Measurements from ENCODE around the gene FAIM2.

The FAIM2 gene

DNA sequence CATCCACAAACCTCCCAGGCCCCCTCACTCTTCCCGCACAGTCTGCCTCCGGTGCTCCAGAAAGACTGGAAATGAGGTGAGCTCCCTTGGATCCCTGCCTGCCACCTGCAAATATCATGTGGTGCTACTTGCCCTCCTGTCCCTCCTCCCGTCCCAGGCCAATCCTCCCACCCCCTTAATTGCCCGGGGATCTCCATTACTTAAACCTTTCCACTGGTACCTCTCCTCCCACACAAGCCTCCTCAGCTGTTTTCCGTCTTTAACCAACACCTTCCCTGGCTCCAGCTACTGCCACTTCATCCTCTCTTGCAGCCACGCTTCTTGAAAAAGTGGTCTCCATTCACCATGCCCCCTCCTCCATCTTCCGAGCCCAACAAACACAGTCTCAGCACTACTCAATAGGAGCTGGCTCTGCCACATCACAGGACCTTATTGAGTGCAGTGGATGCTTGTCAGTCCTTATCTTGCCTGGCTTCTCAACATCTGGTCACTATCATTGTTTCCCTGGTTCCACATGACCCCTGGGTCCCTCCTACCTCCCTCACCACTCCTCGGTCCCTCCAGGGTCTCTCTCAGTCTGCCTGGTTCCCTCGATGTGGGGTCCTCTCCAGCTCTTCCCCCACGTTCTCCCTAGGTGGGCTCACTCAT is 11.5 kb downstream of the FAIM2 start:
- DNase-seq (ENCODE audit: insufficient read length, low spot score) = no peak
- TF ChIP-seq SPI1 (IDR thresholded peaks at IDR 0.05; ENCODE audit: low read depth, low read length) (no peak), PAX5 (IDR thresholded peaks at IDR 0.05; ENCODE audit: insufficient read depth, low read length, severe bottlenecking) (no peak), TAF1 (IDR thresholded peaks at IDR 0.05; ENCODE audit: low read depth, low read length) (no peak), POLR2AphosphoS5 (IDR thresholded peaks at IDR 0.05; ENCODE audit: low read depth, low read length) (no peak), POU2F2 (IDR thresholded peaks at IDR 0.05; ENCODE audit: low read depth, low read length) (no peak)
- no peak for FAIRE-seq

GRCh38 chr12:49891476-49891875 is 12.2 kb downstream of the FAIM2 start:
- FAIRE-seq (no peak), DNase-seq (ENCODE audit: insufficient read length, low spot score) (no peak)
- TF ChIP-seq POU2F2 (IDR thresholded peaks at IDR 0.05; ENCODE audit: low read depth, low read length) = no peak
- TF ChIP-seq POLR2AphosphoS5 (IDR thresholded peaks at IDR 0.05; ENCODE audit: low read depth, low read length) = no peak
- no peak for TF ChIP-seq SPI1 (IDR thresholded peaks at IDR 0.05; ENCODE audit: low read depth, low read length)
- no peak for TF ChIP-seq POLR2A (IDR thresholded peaks at IDR 0.05; ENCODE audit: low read depth, low read length)
- no peak for TF ChIP-seq TAF1 (IDR thresholded peaks at IDR 0.05; ENCODE audit: low read depth, low read length)
- TF ChIP-seq PAX5 (IDR thresholded peaks at IDR 0.05; ENCODE audit: insufficient read depth, low read length, severe bottlenecking) = no peak

DNA sequence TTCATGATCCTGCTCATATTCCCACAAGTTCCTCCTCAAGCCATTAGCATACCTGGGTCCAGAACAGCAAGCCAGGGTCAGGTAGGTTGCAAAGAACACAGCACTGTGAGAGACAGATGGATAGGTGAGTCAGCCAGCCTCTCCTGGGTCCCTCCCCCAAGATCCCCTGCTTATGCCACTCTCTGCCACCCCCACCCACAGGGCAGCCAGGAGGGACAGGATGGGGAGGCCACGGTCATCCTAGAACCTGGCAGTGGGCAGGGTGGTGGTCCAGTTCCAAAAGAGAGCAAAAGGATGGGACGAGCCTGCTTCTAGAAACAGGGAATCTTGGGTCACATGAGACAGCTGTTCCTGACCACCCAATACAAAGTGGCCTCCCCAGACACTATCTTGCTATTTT is 12.7 kb downstream of the FAIM2 start:
- TF ChIP-seq TAF1 (IDR thresholded peaks at IDR 0.05; ENCODE audit: low read depth, low read length) = no peak
- no peak for TF ChIP-seq POLR2A (IDR thresholded peaks at IDR 0.05; ENCODE audit: low read depth, low read length)
- no peak for TF ChIP-seq PAX5 (IDR thresholded peaks at IDR 0.05; ENCODE audit: insufficient read depth, low read length, severe bottlenecking)
- TF ChIP-seq SPI1 (IDR thresholded peaks at IDR 0.05; ENCODE audit: low read depth, low read length) = no peak
- TF ChIP-seq POU2F2 (IDR thresholded peaks at IDR 0.05; ENCODE audit: low read depth, low read length) = no peak
- TF ChIP-seq POLR2AphosphoS5 (IDR thresholded peaks at IDR 0.05; ENCODE audit: low read depth, low read length) = no peak
- FAIRE-seq = no peak
- DNase-seq (ENCODE audit: insufficient read length, low spot score) = no peak

- DNase-seq (ENCODE audit: insufficient read length, low spot score) (no peak), FAIRE-seq (no peak)
- TF ChIP-seq TAF1 (IDR thresholded peaks at IDR 0.05; ENCODE audit: low read depth, low read length) (no peak), SPI1 (IDR thresholded peaks at IDR 0.05; ENCODE audit: low read depth, low read length) (no peak), PAX5 (IDR thresholded peaks at IDR 0.05; ENCODE audit: insufficient read depth, low read length, severe bottlenecking) (no peak), POLR2A (IDR thresholded peaks at IDR 0.05; ENCODE audit: low read depth, low read length) (no peak), POU2F2 (IDR thresholded peaks at IDR 0.05; ENCODE audit: low read depth, low read length) (no peak), POLR2AphosphoS5 (IDR thresholded peaks at IDR 0.05; ENCODE audit: low read depth, low read length) (no peak)
These were observed 13.6 kb downstream of the FAIM2 start for GRCh38 chr12:49890096-49890461.

GRCh38 chr12:49889361-49890095 is 14.2 kb downstream of the FAIM2 start:
- no peak for FAIRE-seq
- no peak for DNase-seq (ENCODE audit: insufficient read length, low spot score)

GRCh38 chr12:49888461-49889151 is 15.1 kb downstream of the FAIM2 start:
- TF ChIP-seq PAX5 (IDR thresholded peaks at IDR 0.05; ENCODE audit: insufficient read depth, low read length, severe bottlenecking) (no peak), POLR2A (IDR thresholded peaks at IDR 0.05; ENCODE audit: low read depth, low read length) (no peak)
- DNase-seq (ENCODE audit: insufficient read length, low spot score) (no peak), FAIRE-seq (no peak)

More at GRCh38 chr12:49889361-49890095, 14.2 kb downstream of the FAIM2 start:
- no peak for TF ChIP-seq SPI1 (IDR thresholded peaks at IDR 0.05; ENCODE audit: low read depth, low read length)

DNA sequence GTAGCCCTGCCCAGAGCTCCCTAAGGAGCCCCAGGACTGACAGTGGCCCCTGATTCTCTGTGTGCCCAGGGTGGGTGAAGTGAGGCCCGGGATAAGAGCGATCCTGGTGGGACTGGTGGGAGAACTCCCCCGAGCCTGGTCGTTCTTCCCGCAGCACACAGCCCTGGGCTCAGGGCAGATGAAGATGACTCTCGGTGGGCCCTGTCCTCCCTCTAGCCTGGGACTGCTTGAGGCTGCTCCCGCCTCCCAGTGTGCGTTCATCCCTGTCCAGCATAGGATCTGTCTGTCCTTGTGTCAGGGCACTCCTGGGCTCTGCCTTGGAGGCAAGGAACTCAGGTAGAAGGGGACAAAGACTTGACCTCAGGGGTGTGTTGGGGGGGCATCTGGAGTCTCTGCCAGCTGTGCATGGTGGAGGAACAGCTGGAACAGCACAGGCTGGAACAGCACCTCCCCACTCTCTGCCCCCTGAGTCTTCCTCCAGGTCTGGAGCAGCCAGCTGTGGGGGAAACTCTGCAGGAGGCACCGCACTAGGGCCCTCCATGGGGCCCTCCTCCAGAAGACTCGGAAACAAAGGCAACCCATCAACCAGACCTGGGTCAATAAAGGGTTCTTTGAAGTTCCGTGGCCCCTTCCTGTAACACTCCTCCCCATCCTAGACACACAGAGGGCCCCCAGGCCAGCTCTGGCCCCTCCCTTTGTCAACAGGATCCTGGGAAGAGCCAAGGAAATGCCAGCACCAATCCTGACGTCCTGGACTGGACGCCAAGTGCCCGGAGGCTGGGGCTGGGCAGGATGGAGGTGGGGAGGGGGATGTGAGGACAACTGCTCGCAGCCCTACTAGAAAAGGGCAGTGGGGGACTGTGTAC is 15.9 kb downstream of the FAIM2 start:
- no peak for FAIRE-seq
- DNase-seq (ENCODE audit: insufficient read length, low spot score) = no peak
- no peak for TF ChIP-seq POLR2A (IDR thresholded peaks at IDR 0.05; ENCODE audit: low read depth, low read length)
- no peak for TF ChIP-seq POLR2AphosphoS5 (IDR thresholded peaks at IDR 0.05; ENCODE audit: low read depth, low read length)
- TF ChIP-seq POU2F2 (IDR thresholded peaks at IDR 0.05; ENCODE audit: low read depth, low read length) = no peak
- TF ChIP-seq TAF1 (IDR thresholded peaks at IDR 0.05; ENCODE audit: low read depth, low read length) = no peak
- TF ChIP-seq PAX5 (IDR thresholded peaks at IDR 0.05; ENCODE audit: insufficient read depth, low read length, severe bottlenecking) = no peak
- TF ChIP-seq SPI1 (IDR thresholded peaks at IDR 0.05; ENCODE audit: low read depth, low read length) = no peak

- FAIRE-seq = no peak
- DNase-seq (ENCODE audit: insufficient read length, low spot score) = no peak
- TF ChIP-seq TAF1 (IDR thresholded peaks at IDR 0.05; ENCODE audit: low read depth, low read length) (no peak), PAX5 (IDR thresholded peaks at IDR 0.05; ENCODE audit: insufficient read depth, low read length, severe bottlenecking) (no peak), SPI1 (IDR thresholded peaks at IDR 0.05; ENCODE audit: low read depth, low read length) (no peak), POLR2A (IDR thresholded peaks at IDR 0.05; ENCODE audit: low read depth, low read length) (no peak), POLR2AphosphoS5 (IDR thresholded peaks at IDR 0.05; ENCODE audit: low read depth, low read length) (no peak), POU2F2 (IDR thresholded peaks at IDR 0.05; ENCODE audit: low read depth, low read length) (no peak)
These were observed 16.6 kb downstream of the FAIM2 start for GRCh38 chr12:49887091-49887490.
